GM12801 (cell line): ENCODE data around the gene KCNMA1.

Source experiments
- CTCF ChIP-seq: IDR thresholded peaks from one replicate; pipeline ENCODE4 v1.5.1; 2011; ENCODE audit warnings: control low read depth; ENCODE audit not compliant: insufficient read length; ENCODE audit errors: extremely low read depth

Gene KCNMA1

GRCh38 chr10:77114181-77114821 is 523.3 kb downstream of the KCNMA1 start:
- no peak for TF ChIP-seq CTCF

GRCh38 chr10:77111611-77112550 is 525.7 kb downstream of the KCNMA1 start:
- TF ChIP-seq CTCF = no peak

- no peak for TF ChIP-seq CTCF
These were observed 526.9 kb downstream of the KCNMA1 start for GRCh38 chr10:77110757-77111156.

- TF ChIP-seq CTCF = no peak
These were observed 528.1 kb downstream of the KCNMA1 start for GRCh38 chr10:77109351-77109994.

GRCh38 chr10:77106676-77107075 is 530.9 kb downstream of the KCNMA1 start:
- no peak for TF ChIP-seq CTCF

GRCh38 chr10:77105761-77106221 is 531.8 kb downstream of the KCNMA1 start:
- no peak for TF ChIP-seq CTCF

GRCh38 chr10:77104459-77104980 is 533.1 kb downstream of the KCNMA1 start:
- TF ChIP-seq CTCF = no peak
